Measurements from ENCODE around the gene LRRC8C. TPM values are rescaled to one million over a fixed set of nuclear protein-coding genes. Genes with fewer than 3 reads are reported as not detected.
"Not testable (repeated sequence)": the region's sequence is repeated elsewhere in the genome, so short reads cannot be mapped to it uniquely, and the experiment has no call there.

LRRC8C gene
- total RNA-seq, 1 donor from 2014 or later, result 8.4 TPM

DNA sequence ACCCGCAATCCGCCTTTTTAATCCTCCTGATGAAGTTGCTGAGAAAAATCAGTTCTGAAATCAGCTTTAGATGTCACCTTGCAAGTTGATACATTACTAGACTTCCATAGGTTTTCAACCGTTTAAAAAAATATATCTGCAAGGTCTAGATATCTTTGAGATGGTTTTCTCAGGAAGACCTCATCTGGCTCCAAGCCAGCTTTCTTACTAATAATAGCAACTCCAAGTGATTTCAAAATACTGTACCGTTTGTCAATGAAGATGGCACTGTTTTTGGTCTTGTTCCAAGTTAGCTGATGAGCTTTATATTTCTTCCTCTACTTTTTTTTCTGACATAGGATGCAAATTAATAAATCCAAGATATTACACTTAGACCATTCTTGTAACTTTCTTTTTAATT lies 40.3 kb downstream of the LRRC8C start:
- no peak for DNase-seq

DNA sequence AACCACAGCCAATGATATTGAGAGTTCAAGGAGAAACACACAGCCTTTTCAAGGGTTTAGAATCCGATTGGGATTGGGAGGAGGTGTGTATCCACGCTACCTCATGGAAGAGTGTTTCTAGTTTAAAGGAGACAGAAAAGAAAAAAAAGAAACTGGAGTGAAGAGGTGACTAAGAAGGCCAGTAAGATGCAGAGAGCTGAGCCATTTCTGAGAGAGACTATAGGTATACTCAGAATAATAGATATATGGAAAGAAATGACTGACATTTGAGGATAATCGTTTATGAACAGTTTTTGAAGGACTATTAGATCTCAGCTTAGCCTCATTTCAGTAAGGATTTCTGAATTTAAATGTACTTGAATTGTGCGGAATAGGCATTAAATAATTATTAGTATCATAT lies 42.8 kb downstream of the LRRC8C start:
- no peak for DNase-seq

DNA sequence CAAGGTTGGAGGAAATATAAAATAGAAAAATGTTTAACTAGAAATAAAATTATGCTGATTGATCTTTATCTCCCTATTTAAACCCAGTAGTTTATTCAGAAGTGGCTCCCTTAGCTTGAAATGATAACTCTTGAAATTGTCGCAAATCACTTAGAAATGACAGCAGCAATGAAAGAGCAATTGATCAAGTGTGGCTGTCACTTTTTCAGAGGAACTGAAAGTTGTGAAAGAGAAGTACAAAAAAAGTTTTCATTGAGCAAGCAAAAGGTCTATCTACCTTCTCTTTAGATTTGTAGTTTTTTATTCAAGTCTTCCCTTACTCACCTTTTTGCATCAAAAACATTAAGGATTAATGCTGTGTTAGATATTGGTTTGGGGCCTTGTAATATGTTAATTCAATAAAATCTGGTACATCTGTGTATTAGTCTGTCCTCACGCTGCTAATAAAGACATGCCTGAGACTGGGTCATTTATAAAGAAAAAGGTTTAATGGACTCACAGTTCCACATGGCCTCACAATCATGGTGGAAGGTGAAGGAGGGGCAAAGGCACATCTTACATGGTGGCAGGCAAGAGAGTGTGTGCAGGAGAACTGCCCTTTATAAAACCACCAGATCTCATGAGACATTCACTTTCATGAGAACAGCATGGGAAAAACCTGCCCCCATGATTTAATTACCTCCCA lies 48.3 kb downstream of the LRRC8C start:
- DNase-seq, result no peak

DNA sequence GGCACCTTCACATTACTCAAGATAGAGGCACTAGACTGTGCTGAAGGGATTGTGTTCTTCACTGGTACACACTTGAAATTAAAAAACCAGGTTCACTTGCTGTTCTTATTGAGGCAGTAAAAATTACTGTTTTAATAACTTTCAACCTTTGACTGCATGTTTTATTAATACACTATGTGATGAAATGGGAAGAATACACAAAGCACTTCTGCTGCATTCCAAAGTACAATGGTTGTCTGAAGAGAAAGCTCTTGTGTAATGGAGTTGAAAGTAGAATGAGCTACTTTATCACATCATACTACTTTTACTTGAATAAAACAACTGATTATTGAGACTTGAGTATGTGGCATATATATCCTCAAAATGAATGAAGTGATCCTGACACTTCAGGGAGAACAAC lies 49.7 kb downstream of the LRRC8C start:
- no peak for DNase-seq

DNA sequence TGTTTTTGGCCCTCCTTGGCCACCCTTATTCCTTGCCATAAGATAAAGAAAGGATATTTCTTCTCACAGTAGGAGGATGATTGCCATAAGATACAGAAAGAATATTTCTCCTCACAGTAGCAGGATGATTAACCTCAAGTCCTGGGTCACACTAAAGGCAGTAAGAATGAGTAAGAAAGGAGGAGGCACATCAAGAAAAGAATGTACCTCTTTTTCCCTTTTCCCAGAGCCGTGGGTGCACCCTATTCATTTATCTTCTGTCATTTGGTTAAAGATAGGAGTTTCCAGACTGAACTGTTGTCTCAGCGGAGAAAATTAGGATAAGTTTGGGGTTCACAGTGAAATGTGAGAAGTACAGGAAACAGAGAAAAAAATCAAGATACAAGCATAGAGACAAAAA lies 52.5 kb downstream of the LRRC8C start:
- DNase-seq, result no peak

DNA sequence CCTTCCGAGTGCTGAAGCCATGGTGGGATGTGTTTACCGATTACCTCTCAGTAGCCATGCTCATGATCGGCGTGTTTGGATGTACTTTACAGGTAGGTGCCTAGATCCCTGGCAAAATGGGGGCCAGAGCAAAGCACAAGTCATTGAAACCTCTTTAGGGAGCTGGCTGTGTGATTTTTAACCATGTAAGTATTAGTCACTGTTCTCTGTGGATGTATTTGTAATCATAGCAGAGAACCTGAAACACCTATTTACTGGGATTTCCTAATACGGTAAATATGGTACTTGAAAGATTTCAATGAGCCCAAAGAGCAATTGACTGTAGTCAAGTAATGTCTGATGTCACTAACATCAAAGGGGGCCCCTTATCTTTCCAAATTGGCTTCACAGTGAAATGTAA lies 53.6 kb downstream of the LRRC8C start:
- DNase-seq, result no peak

DNA sequence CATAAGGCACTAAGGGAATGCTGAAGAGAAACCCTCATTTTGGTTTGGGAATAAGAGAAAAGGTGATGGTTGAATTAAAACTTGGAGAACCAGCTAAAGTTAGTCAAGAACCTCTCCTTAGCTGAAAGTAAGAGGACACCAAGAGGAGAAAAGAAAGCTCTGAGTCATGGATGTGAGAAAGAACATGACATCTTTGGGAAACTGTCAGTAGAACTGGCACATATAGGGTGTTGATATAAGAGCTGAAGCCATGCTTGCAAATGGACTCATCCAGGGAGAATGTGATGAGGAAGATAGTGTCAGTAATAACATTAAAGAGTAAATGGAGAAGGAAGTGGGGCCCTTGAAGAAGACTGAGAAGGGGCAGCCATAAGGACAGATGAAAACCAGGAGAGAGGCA lies 54.3 kb downstream of the LRRC8C start:
- DNase-seq, result no peak

DNA sequence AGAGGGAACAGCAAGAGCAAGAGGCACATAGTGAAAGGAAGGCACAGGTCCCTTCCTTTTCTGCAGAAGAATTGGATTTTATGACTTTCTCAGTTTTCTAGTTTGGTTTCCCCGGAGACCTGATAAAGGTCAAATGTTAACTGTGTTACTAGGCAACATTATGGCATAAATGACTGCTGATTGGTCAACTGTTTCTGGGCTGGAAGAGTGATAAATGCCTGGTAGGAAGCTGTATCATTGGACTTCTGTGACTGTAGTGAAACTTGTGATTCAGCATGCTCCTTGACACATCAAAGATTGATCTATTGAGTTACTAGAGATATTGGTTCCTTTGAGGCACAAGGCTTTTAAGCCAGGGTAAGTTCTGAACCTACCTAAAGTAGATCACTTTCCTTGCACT lies 55.7 kb downstream of the LRRC8C start:
- no peak for DNase-seq

DNA sequence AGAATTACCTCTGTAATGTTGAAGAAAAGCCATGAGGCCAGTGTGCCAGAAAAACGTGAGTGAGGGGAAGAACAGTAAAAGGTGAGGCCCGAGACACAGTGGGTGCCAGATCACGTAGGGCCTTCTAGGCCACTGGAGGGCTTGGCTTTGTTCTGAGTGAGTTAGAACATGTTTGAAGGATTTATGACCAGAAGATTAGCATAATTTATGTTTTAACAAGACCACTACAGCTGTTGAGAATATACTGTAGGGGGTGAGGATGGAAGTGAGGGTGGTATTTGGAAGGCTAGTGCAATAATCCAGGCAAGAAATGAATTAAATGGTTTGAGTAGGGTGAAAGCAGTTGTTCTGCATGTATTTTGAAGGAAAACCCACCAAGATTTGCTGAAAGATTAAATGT lies 56.3 kb downstream of the LRRC8C start:
- no peak for DNase-seq

DNA sequence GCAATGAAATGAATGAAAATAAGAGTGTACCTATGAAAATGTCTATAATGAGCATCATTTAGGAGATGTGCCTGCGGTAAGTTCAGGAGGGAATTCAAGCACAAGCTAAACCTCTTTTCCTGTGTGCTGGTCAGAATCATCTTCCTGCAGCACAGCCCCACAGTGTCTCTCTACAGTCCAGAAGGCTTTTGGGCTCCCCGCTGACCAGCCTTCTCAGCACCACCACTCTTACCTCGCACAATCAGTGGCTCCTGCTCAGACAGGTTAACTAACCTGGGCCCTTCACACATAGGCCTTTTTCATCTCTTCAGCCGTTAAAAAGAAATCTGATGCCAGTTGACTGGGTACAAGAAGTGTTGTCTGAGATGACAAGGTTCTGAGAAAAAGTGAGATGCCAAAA lies 57.7 kb downstream of the LRRC8C start:
- DNase-seq, result no peak

DNA sequence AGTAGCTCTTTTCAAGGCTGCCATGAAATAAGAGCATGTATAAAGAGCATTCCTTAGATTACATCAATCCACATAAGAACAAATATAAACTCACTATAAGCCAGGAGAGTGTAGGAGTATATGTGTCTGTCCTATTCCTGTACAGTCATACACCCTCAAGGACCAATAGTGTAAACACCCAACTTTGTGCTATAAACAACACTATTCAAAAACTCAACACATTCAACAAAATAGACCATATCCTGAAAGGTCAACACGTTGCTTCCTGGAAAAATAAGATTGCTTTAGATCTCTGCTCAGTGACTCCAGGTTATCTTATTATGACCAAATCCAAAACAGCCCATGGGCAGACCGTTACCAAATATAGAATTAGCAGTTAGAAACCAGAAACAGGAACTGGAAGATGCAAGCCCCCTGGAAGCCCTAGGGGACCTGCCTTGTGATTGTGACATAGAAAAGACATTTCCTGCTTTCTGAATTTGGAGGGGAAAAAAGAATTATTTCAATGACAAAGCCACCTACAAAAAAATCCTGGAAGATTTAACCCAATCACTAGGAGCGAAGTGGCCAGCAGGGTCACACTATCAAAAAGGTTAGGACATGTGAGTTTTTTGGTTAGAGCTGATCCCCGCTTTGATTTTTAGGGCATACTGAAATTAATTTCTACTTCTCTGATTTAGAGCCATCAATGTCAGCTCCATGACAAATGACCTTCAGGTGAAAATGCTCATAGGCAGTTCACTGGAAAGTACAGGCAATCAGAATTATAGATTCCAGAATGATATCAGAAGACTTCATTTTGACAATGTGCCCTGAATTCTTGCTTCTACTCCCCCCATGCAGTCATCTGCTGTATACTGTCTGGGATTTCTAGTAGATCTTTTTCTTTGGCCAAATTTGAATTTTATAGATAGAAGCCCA lies 59.9 kb downstream of the LRRC8C start:
- no peak for DNase-seq

DNA sequence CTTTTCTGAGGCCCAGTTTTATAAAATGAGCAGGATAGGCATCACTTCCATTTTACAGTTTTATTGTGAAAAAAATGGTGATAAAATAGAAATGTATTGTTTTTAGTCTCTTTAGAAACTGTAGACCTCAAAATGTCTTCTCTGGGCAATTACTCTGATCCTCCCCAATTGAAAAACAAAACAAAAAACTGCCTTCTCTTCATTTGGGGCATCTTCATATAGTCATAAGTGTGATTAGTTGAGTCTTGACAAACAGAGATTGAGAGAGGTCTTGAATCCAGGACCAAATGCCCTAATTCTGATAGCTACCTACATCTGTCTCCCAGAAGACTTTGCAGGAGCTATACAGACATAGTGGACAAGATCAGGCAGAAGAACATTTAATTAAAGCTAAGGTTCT lies 62.9 kb downstream of the LRRC8C start:
- DNase-seq, result no peak

DNA sequence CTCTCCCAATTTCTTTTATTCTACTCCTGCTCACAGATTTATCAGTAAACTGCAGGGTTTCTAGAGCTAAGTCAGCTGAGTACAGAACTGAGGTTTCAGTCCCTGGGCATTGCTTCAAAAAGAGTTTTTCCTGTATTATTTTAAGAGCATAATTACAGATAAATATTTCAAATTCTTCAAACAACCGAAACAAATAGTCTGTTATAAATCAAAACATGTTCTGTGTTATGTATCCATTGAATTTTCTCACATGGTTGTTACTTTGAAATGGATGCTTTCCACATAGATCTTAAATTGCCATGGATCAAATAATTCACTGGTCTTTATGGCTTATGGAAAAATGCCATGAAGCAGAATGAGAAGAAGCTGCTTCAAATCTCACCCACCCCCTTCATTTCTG lies 64.5 kb downstream of the LRRC8C start:
- DNase-seq, result no peak

DNA sequence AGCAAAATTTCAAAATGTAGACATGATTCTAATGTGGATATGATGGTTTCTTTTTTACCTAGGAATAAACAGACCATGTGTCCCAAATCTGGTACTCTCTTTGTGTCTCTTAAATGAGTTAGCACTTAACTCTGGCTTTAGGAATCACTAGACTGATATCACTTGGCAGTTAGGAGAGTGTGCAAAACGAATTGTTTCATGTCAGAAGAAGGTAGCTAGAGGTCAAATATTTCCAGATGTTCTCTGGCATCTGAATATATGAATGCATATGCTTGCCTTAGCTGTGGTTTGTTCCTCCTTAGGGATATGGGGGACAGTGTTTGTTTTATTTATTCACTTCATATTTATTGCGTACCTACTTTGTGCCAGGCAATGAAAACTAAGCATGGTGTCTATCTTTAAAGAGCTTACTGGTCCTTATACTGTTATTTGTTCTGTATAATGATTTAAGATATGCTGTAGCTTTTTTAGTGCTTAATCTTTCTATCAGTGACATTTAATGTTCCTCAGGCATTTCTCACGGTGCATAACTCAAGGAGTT lies 65.2 kb downstream of the LRRC8C start:
- no peak for DNase-seq

DNA sequence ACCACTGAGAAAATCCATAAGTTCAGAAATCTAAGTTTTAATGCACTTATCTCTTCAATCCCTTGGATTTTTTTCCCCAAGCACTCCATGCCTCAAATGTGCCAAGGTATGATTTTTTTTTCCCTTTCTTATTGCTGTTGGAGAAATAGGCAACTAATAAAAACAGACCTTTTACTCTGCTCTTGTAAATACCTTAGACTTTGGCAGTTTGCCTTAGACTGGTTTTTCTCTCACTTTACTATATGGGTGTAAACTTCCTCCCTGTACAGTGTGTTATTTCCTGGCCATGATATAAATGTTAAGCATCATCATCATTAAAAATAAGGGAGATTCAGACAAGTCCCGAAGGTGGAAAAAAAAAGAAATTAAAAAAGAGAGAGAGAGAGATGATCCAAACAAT lies 65.7 kb downstream of the LRRC8C start:
- DNase-seq, result no peak

DNA sequence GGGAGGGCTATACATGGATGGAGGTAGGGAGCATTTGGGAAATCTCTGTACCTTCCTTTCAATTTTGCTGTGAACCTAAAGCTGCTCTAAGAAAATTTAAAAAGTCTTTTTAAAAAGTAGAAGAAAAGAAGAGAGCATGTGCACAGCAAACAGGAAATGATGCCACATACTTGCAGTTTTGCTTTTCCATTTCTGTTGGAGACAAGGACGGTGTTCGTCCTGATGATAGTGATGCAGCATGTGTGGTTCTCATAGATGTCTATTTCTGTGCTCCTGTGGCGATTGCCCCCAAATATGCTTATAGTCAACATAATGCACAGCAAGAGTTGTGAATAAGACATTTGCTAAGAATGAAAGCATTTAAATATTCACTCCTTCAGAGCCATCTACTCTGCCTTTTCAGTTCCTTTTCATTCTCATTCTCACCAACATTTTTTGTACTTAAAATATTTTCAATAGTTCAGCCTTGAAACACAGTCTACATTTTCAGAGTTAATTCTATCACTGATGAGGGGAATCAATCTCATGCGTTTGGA lies 66.6 kb downstream of the LRRC8C start:
- no peak for DNase-seq

DNA sequence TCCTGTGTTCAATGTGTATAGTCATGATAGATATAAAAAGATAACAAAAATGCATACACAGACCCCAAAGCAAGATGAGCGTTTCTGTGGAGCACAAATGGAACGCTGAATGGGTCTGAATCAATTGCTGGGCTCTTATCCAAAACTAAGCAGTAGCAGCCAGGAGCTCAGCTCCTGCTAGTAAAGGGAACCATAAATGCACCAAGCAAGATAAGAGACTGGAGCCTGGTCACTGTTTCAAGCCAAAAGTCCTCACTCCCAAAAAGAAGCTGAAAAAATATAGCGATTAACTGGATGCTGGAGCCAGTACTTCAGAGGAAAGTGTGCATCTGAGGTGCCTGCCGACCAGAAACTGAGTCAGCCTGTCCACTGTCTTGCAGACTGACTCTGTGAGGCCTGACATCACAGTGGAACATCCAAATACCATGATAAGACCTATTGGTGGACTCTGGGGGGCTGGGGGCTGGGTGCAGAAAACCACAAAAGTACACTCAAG lies 68.9 kb downstream of the LRRC8C start:
- DNase-seq, result no peak

DNA sequence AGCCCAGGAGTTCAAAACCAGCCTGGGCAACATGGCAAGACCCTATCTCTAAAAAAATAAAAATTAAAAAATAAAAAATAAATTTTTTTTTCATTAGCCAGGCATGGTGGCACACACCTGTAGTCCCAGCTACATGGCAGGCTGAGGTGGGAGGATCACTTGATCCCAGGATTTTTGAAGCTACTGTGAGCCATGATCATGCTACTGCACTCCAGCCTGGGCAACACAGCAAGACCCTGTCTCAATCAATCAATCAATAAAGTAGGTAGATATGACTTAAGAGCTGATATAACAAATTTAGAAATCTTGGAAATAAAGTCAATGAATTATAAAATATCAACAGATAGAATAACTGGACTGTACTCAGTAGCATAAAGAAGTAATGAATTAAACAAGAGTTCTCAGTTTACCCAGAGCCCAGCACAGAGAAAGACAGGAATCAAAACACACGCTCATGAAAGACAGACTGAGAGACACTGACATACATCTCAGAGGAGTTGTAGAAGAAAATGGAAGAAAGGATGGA lies 69.7 kb downstream of the LRRC8C start:
- no peak for DNase-seq

DNA sequence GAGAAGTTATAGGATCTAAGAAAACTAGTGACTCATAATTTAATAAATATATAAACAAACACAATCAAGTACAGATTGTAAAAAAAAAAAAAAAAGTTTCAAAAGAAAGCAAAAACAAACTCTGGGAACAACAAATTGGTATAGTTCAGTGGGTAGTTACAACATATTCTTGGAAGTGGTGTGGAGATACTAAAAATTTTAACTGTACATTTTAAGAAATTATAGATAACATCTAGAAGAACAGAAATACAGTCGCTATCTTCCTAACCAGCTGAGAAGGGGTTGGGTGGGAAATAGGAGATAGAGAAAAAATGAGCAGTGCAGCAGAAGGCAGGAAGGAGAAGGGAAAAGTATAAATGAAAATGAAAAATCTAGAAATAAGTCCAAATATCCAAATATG lies 70.5 kb downstream of the LRRC8C start:
- DNase-seq, result no peak

DNA sequence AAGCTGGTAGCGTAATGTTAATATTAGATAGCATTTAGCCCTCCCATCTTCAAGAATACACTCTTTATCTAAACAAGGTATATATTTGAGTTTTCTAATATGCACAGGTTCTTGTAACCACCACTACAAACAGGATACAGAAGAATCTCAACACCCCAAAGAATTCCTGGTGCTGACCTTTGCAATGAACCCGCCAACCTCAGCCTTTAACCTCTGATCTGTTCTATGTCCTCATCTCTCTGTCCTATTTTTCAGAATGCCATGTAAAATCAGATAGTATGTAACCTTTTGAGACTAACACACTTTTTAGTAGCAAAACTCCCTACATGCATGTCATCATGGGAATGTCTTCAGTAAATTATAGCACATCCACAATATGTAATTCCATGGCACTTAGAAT lies 71.1 kb downstream of the LRRC8C start:
- no peak for DNase-seq

DNA sequence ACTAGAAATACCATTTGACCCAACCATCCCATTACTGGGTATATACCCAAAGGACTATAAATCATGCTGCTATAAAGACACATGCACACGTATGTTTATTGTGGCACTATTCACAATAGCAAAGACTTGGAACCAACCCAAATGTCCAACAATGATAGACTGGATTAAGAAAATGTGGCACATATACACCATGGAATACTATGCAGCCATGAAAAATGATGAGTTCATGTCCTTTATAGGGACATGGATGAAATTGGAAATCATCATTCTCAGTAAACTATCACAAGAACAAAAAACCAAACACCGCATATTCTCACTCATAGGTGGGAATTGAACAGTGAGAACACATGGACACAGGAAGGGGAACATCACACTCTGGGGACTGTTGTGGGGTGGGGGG lies 72.0 kb downstream of the LRRC8C start:
- DNase-seq, result not testable (repeated sequence)

DNA sequence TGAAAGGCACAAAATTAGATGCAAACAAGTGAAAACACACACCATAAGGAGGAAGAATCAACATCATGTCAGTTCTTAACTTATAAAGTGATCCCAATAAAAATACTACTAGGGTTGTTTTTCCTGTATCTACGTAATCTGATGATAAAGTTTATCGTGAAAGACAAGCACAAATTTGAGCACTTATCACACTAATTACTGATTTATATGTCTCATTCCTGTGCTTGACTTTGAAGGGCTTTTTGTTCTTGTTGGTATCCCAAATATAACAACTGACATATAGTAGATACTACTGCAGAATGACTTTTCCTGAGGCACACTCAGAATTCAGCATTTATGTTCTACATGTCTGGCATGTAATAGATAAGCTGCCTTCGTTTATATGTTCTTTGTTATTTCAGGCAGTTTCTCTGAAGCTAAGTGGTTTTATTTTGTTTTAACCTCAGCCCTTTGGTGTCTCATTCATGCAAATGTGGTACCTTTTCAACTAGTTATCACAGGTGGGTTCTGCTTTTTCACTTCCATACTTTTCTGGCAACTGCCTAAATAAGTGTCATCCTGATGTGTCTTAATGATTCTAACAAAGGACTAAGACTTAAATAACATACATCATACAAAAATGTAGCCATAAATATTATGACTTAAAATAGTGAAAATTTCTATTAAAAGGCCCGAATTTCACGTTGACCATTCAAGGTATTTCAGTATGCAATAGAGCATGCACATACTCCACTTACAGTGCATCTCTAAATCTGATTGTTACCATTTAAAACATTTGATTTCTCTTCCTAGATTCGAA lies 73.2 kb downstream of the LRRC8C start:
- no peak for DNase-seq
